Measurements from ENCODE around the gene NELFB.

The NELFB gene

GRCh38 chr9:137298401-137299202 is 43.5 kb downstream of the NELFB start:
- Histone ChIP-seq H3K9me2 (ENCODE audit: low read depth, low read length) (no peaks in the 10 kb centered on the region), H3K4me1 (ENCODE audit: insufficient read depth, low read length, severe bottlenecking) (peaks cover 14% of the 10 kb centered on the region), H3K27ac (ENCODE audit: low read depth, low read length, poor library complexity, severe bottlenecking) (no peak overlapping the region), H3F3A (ENCODE audit: insufficient read depth, low read length) (peaks cover 6% of the 10 kb centered on the region; the same call in 1 of the 2 replicates), H3K9me3 (ENCODE audit: low read length) (no peaks in the 10 kb centered on the region), H3K79me2 (ENCODE audit: insufficient read depth, low read length) (no peaks in the 10 kb centered on the region), H3K4me3 (ENCODE audit: low read depth, low read length, poor library complexity, severe bottlenecking) (no peak overlapping the region), H3K36me3 (ENCODE audit: insufficient read depth, low read length) (no peaks in the 10 kb centered on the region), H2AFZ (ENCODE audit: low read length) (no peak overlapping the region), H4K20me1 (ENCODE audit: insufficient read depth, low read length) (no peaks in the 10 kb centered on the region), H3K4me2 (ENCODE audit: low read length) (no peak overlapping the region), H3K27me3 (ENCODE audit: insufficient read depth, low read length) (peaks cover 22% of the 10 kb centered on the region; the same call in 1 of the 2 replicates), H3K9ac (ENCODE audit: low read length) (no peak overlapping the region)
- TF ChIP-seq CTCF (IDR thresholded peaks at IDR 0.05; ENCODE audit: low read length) (no peak), EZH2 (IDR thresholded peaks at IDR 0.05; ENCODE audit: borderline replicate concordance, low read length) (no peak)

- Histone ChIP-seq H3K79me2 (ENCODE audit: insufficient read depth, low read length) (no peaks in the 10 kb centered on the region), H3K4me3 (ENCODE audit: low read depth, low read length, poor library complexity, severe bottlenecking) (no peak overlapping the region), H3K27ac (ENCODE audit: low read depth, low read length, poor library complexity, severe bottlenecking) (no peak overlapping the region), H3K27me3 (ENCODE audit: insufficient read depth, low read length) (peaks cover 25% of the 10 kb centered on the region; the same call in 1 of the 2 replicates), H2AFZ (ENCODE audit: low read length) (no peak overlapping the region), H3K9ac (ENCODE audit: low read length) (no peak overlapping the region), H4K20me1 (ENCODE audit: insufficient read depth, low read length) (no peaks in the 10 kb centered on the region), H3K36me3 (ENCODE audit: insufficient read depth, low read length) (no peaks in the 10 kb centered on the region), H3K4me2 (ENCODE audit: low read length) (no peak overlapping the region), H3K9me3 (ENCODE audit: low read length) (no peaks in the 10 kb centered on the region), H3F3A (ENCODE audit: insufficient read depth, low read length) (peaks cover 6% of the 10 kb centered on the region; the same call in 1 of the 2 replicates), H3K4me1 (ENCODE audit: insufficient read depth, low read length, severe bottlenecking) (peaks cover 14% of the 10 kb centered on the region), H3K9me2 (ENCODE audit: low read depth, low read length) (no peaks in the 10 kb centered on the region)
- TF ChIP-seq EZH2 (IDR thresholded peaks at IDR 0.05; ENCODE audit: borderline replicate concordance, low read length) (no peak), CTCF (IDR thresholded peaks at IDR 0.05; ENCODE audit: low read length) (no peak)
Observed at GRCh38 chr9:137299203-137299565, 44.1 kb downstream of the NELFB start.

- Histone ChIP-seq H3K4me2 (ENCODE audit: low read length) (no peak overlapping the region), H3K9ac (ENCODE audit: low read length) (no peak overlapping the region), H3K4me3 (ENCODE audit: low read depth, low read length, poor library complexity, severe bottlenecking) (no peak overlapping the region), H3F3A (ENCODE audit: insufficient read depth, low read length) (peaks cover 6% of the 10 kb centered on the region; the same call in 1 of the 2 replicates), H3K79me2 (ENCODE audit: insufficient read depth, low read length) (no peaks in the 10 kb centered on the region), H3K36me3 (ENCODE audit: insufficient read depth, low read length) (no peaks in the 10 kb centered on the region), H3K9me3 (ENCODE audit: low read length) (no peaks in the 10 kb centered on the region), H3K4me1 (ENCODE audit: insufficient read depth, low read length, severe bottlenecking) (peaks cover 14% of the 10 kb centered on the region), H2AFZ (ENCODE audit: low read length) (no peak overlapping the region), H3K9me2 (ENCODE audit: low read depth, low read length) (no peaks in the 10 kb centered on the region), H3K27ac (ENCODE audit: low read depth, low read length, poor library complexity, severe bottlenecking) (no peak overlapping the region), H3K27me3 (ENCODE audit: insufficient read depth, low read length) (peaks cover 25% of the 10 kb centered on the region; the same call in 1 of the 2 replicates), H4K20me1 (ENCODE audit: insufficient read depth, low read length) (no peaks in the 10 kb centered on the region)
- no peak for TF ChIP-seq CTCF (IDR thresholded peaks at IDR 0.05; ENCODE audit: low read length)
- no peak for TF ChIP-seq EZH2 (IDR thresholded peaks at IDR 0.05; ENCODE audit: borderline replicate concordance, low read length)
Observed at GRCh38 chr9:137299938-137300337, 44.8 kb downstream of the NELFB start.

Data from OCI-LY1 (cell line).